Fibroblast of mammary gland (primary cell): ENCODE results near the gene GALK2.
A peak's percentile ranks its signal among the peaks of the same experiment; 100 is the strongest.
"Not testable (repeated sequence)": the region's sequence is repeated elsewhere in the genome, so short reads cannot be mapped to it uniquely, and the experiment has no call there.

Experiments
- DNase-seq: peaks from one replicate; pipeline ENCODE4 v3.0.0-alpha.2; 2010; ENCODE audit warnings: low read depth
- H3K4me3 ChIP-seq: 2 replicates; pipeline ENCODE4 v1.5.1; 2011; ENCODE audit warnings: low read depth, mild to moderate bottlenecking, low read length, moderate library complexity; ENCODE audit not compliant: control insufficient read depth
- TF ChIP-seq, protein P1 (sequence below): conservative IDR thresholded peaks from 2 replicates; pipeline ENCODE4 v1.5.1; 2011; ENCODE audit warnings: low read depth, low read length, inconsistent platforms; ENCODE audit not compliant: control insufficient read depth, insufficient read depth

Gene GALK2

GRCh38 chr15:49155834-49156627, 14.0 kb upstream of the GALK2 start:
- peak; percentile 30 for DNase-seq
- peak overlapping the region; percentile 100 for H3K4me3 ChIP-seq
- TF ChIP-seq, protein P1, sequence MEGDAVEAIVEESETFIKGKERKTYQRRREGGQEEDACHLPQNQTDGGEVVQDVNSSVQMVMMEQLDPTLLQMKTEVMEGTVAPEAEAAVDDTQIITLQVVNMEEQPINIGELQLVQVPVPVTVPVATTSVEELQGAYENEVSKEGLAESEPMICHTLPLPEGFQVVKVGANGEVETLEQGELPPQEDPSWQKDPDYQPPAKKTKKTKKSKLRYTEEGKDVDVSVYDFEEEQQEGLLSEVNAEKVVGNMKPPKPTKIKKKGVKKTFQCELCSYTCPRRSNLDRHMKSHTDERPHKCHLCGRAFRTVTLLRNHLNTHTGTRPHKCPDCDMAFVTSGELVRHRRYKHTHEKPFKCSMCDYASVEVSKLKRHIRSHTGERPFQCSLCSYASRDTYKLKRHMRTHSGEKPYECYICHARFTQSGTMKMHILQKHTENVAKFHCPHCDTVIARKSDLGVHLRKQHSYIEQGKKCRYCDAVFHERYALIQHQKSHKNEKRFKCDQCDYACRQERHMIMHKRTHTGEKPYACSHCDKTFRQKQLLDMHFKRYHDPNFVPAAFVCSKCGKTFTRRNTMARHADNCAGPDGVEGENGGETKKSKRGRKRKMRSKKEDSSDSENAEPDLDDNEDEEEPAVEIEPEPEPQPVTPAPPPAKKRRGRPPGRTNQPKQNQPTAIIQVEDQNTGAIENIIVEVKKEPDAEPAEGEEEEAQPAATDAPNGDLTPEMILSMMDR: no peak

GRCh38 chr15:49163678-49164077, 6.4 kb upstream of the GALK2 start:
- TF ChIP-seq, protein P1: no peak
- H3K4me3 ChIP-seq: no peak overlapping the region
- DNase-seq: peak; percentile 23

DNA sequence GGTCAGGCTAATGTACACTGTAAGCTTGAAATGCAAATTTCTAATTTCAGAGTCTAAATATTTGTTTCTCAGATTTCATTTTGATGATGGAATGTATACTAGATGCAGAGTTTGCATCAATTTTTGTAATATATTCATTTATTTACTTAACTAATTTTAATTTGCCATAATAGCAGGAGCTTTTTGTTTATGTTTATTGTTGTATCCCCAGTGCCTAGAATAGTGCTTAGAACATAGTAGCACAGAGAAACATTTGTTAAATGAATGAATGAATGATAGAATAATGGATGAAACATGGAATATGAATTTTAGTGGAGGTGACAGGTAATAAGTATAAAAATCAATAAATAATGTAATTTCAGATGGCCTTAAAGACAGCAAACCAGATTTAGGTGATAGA, 5.2 kb upstream of the GALK2 start:
- no peak for DNase-seq
- TF ChIP-seq, protein P1: no peak
- no peak overlapping the region for H3K4me3 ChIP-seq

DNA sequence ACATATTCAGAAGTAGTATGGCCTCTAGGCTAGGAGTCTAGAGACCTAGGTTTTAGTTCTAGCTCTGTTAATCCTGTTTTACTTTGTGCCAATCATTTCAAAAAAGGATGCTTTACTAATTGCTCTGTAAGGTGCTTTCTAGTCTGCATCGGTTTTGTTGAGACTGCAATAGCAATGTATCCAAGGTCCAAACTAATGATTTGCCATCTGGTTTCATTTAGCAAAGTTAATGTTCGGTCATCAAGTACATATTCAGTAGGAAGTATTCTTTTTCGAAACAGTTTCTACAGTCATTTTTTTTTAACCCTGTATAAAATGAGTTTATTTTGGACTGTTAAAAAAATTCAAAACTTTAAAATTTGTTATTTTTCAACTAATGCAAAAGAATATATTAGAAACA, 2.0 kb upstream of the GALK2 start:
- TF ChIP-seq, protein P1: no peak
- no peak overlapping the region for H3K4me3 ChIP-seq
- DNase-seq: peak; percentile 60

DNA sequence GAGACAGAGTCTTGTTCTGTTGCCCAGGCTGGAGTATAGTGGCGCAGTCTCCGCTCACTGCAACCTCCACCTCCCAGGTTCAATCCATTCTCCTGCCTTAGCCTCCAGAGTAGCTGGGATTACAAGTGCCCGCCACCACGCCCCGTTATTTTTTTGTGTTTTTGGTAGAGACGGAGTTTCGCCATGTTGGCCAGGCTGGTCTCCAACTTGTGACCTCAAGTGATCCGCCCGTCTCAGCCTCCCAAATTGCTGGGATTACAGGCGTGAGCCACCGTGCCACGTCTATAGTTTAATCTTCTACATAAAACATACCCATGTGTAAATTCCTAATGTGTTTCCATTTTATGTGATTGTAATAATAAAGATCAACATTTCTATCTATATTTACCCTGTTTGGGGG, 1.7 kb downstream of the GALK2 start:
- no peak overlapping the region for H3K4me3 ChIP-seq
- no peak for DNase-seq
- TF ChIP-seq, protein P1: no peak

DNA sequence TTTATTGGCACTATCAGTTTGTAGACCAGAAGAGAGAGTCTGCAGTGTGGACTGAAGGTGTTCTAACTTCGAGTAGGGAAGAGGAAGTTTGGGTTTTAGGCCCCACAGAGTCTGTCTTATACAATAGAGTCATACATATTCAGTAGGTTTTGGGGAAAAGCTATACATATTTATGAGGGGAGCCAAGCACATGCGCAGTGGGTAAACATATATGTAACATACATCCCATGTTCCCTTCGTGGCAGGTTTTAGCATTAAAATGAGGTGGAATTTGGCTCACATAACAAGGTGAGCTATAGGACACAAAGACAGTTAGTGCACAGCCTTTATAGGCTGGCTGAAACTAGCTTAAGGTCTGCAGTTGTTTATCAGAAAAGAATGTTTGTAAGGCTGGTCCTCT, 4.9 kb downstream of the GALK2 start:
- no peak overlapping the region for H3K4me3 ChIP-seq
- DNase-seq: no peak
- TF ChIP-seq, protein P1: no peak

DNA sequence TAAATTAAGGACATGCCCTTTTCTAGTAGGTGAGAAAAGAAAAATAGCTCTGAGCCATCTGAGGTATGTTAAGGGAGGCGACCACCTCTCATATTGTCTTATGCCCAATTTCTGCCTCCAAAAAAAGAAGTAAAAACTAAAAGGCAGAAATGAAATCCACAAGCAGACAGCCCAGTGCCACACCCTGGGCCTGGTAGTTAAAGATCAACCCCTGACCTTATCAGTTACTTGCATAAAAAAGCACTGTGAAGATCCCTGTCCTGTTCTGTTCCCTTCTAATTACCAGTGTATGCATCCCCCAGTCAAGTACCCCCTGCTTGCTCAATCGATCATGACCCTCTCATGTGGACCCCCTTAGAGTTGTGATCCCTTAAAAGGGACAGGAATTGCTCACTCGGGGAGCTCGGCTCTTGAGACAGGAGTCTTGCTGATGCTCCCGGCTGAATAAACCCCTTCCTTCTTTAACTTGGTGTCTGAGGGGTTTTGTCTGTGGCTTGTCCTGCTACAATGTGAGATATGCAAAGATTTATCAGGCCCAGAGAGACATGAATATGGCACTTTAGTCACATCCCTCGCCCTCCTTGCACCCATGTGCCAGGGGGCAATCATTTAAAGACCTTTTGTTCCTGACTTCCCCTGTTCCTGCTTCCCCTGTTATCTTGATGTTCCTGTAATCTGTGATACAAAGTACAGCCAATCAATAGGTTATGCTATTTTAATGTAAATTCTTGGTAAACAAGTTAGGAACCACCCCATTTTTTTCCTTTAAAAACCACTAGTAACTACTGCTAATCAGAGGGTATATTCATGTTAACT, 5.7 kb downstream of the GALK2 start:
- not testable (repeated sequence) for H3K4me3 ChIP-seq, DNase-seq
